Measurements from ENCODE around the gene HPSE2. TPM values are rescaled to one million over a fixed set of nuclear protein-coding genes. Genes with fewer than 3 reads are reported as not detected.

HPSE2 gene
- total and polyA plus RNA-seq, 2 donors (not counting 1 experiment from before 2014, with no cell fraction given): not detected

DNA sequence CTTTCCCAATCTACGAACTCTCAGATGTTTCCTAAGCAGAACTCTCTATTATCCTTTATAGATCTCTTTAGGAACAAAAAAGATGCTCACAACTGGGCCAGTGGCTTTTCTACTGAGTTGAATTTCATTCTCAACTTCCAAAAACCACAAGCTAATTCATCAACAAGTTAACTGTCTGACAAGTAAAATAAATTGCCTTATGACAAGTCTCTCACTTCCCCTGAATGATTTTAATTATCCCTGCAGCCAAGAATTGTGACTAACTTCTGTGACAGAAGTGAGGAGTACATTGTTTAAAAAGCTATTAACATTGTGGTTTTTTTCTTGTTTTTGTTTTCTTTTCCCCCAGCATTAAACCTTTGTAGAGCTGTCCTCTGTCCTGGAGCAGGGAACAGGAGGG is 343.1 kb downstream of the HPSE2 start:
- Histone ChIP-seq H3K4me3 (ENCODE audit: control extremely low read depth in 1 of 5, extremely low read depth in 1 of 5, insufficient read depth in 1 of 5, low read depth in 2 of 5, low read length in 4 of 5) (no peak overlapping the region), H3K27me3 (replicated peaks in 1 of 4; ENCODE audit: control extremely low read depth in 1 of 4, control insufficient read depth in 3 of 4, insufficient read depth in 4 of 4, low read length in 3 of 4) (peaks cover 0 to 2% (median 0%) of the 10 kb centered on the region in 4 experiments), H3K27ac (ENCODE audit: low read length in 2 of 2) (no peak overlapping the region), H3K9me3 (ENCODE audit: control extremely low read depth in 1 of 3, control insufficient read depth in 2 of 3, insufficient read depth in 1 of 3, low read length in 2 of 3) (no peaks in the 10 kb centered on the region), H3K9ac (ENCODE audit: low read length) (no peak overlapping the region), H3K4me2 (replicated peaks; ENCODE audit: low read depth, low read length, poor library complexity, severe bottlenecking) (no peak overlapping the region), H3K79me2 (ENCODE audit: control insufficient read depth, insufficient read depth, low read length) (no peaks in the 10 kb centered on the region), H3K36me3 (replicated peaks in 1 of 2; ENCODE audit: control extremely low read depth in 1 of 2, control insufficient read depth in 1 of 2, extremely low read depth in 1 of 2, insufficient read depth in 2 of 2, low read length in 1 of 2) (no peaks in the 10 kb centered on the region), H3K4me1 (ENCODE audit: control insufficient read depth in 2 of 2, insufficient read depth in 2 of 2, low read length in 2 of 2) (no peaks in the 10 kb centered on the region), H4K20me1 (ENCODE audit: control insufficient read depth, insufficient read depth, low read length, poor library complexity, severe bottlenecking) (no peaks in the 10 kb centered on the region), H2AFZ (ENCODE audit: insufficient read depth, low read depth, low read length, poor library complexity, severe bottlenecking) (no peak overlapping the region)
- Mint-ChIP-seq H3K4me3 (no peak overlapping the region), H3K27ac (no peak overlapping the region), H3K9me3 (ENCODE audit: insufficient read depth) (no peaks in the 10 kb centered on the region), H3K27me3 (peaks cover 11% of the 10 kb centered on the region), H3K4me1 (no peaks in the 10 kb centered on the region)
- POLR2A ChIA-PET: no interaction called here
- TF ChIP-seq, protein P1, sequence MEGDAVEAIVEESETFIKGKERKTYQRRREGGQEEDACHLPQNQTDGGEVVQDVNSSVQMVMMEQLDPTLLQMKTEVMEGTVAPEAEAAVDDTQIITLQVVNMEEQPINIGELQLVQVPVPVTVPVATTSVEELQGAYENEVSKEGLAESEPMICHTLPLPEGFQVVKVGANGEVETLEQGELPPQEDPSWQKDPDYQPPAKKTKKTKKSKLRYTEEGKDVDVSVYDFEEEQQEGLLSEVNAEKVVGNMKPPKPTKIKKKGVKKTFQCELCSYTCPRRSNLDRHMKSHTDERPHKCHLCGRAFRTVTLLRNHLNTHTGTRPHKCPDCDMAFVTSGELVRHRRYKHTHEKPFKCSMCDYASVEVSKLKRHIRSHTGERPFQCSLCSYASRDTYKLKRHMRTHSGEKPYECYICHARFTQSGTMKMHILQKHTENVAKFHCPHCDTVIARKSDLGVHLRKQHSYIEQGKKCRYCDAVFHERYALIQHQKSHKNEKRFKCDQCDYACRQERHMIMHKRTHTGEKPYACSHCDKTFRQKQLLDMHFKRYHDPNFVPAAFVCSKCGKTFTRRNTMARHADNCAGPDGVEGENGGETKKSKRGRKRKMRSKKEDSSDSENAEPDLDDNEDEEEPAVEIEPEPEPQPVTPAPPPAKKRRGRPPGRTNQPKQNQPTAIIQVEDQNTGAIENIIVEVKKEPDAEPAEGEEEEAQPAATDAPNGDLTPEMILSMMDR (IDR thresholded peaks at IDR 0.05): no peak
- no peak for TF ChIP-seq EZH2 (IDR thresholded peaks at IDR 0.05; ENCODE audit: borderline replicate concordance, insufficient read depth, low read depth, low read length, poor library complexity, severe bottlenecking)
- no peak for DNase-seq
- intact Hi-C loops (cut with micrococcal nuclease): no loop called here
- no CpG with 5 or more reads among the region's 1 CpG for WGBS (ENCODE audit: insufficient coverage)
- ATAC-seq (ENCODE audit: low read depth): no peak
- CTCF ChIA-PET: no interaction called here

GRCh38 chr10:98886686-98887085 is 349.0 kb downstream of the HPSE2 start:
- H3K4me2 ChIP-seq (replicated peaks; ENCODE audit: low read depth, low read length, poor library complexity, severe bottlenecking): no peak overlapping the region
- no peak overlapping the region for H3K4me3 Mint-ChIP-seq
- H3K4me1 Mint-ChIP-seq: no peaks in the 10 kb centered on the region
- H3K79me2 ChIP-seq (ENCODE audit: control insufficient read depth, insufficient read depth, low read length): no peaks in the 10 kb centered on the region
- TF ChIP-seq EZH2 (IDR thresholded peaks at IDR 0.05; ENCODE audit: borderline replicate concordance, insufficient read depth, low read depth, low read length, poor library complexity, severe bottlenecking): no peak
- TF ChIP-seq, protein P1 (IDR thresholded peaks at IDR 0.05): no peak
- H3K36me3 ChIP-seq (replicated peaks in 1 of 2; ENCODE audit: control extremely low read depth in 1 of 2, control insufficient read depth in 1 of 2, extremely low read depth in 1 of 2, insufficient read depth in 2 of 2, low read length in 1 of 2): no peaks in the 10 kb centered on the region
- H3K27me3 ChIP-seq (replicated peaks in 1 of 4; ENCODE audit: control extremely low read depth in 1 of 4, control insufficient read depth in 3 of 4, insufficient read depth in 4 of 4, low read length in 3 of 4): no peaks in the 10 kb centered on the region
- no peaks in the 10 kb centered on the region for H3K9me3 Mint-ChIP-seq (ENCODE audit: insufficient read depth)
- no peaks in the 10 kb centered on the region for H3K4me1 ChIP-seq (ENCODE audit: control insufficient read depth in 2 of 2, insufficient read depth in 2 of 2, low read length in 2 of 2)
- ATAC-seq (ENCODE audit: low read depth): no peak
- ChIA-PET CTCF (no interaction called here), POLR2A (no interaction called here)
- no peak overlapping the region for H3K4me3 ChIP-seq (ENCODE audit: control extremely low read depth in 1 of 5, extremely low read depth in 1 of 5, insufficient read depth in 1 of 5, low read depth in 2 of 5, low read length in 4 of 5)
- WGBS (ENCODE audit: insufficient coverage): 100% methylated on average over 1 of the region's 1 CpG
- intact Hi-C loops (cut with micrococcal nuclease): no loop called here
- no peak for DNase-seq
- no peak overlapping the region for H2AFZ ChIP-seq (ENCODE audit: insufficient read depth, low read depth, low read length, poor library complexity, severe bottlenecking)
- no peaks in the 10 kb centered on the region for H3K9me3 ChIP-seq (ENCODE audit: control extremely low read depth in 1 of 3, control insufficient read depth in 2 of 3, insufficient read depth in 1 of 3, low read length in 2 of 3)
- H3K27me3 Mint-ChIP-seq: peaks cover 2% of the 10 kb centered on the region
- H3K27ac ChIP-seq (ENCODE audit: low read length in 2 of 2): no peak overlapping the region
- H3K27ac Mint-ChIP-seq: no peak overlapping the region
- no peak overlapping the region for H3K9ac ChIP-seq (ENCODE audit: low read length)
- H4K20me1 ChIP-seq (ENCODE audit: control insufficient read depth, insufficient read depth, low read length, poor library complexity, severe bottlenecking): no peaks in the 10 kb centered on the region
